Measurements from ENCODE around the gene RYR3. TPM values are rescaled to one million over a fixed set of nuclear protein-coding genes. Genes with fewer than 3 reads are reported as not detected.

Gene RYR3
- total and polyA plus RNA-seq, 2 donors (not counting 1 experiment from before 2014, with no cell fraction given): 0.17 TPM; not detected in 1

DNA sequence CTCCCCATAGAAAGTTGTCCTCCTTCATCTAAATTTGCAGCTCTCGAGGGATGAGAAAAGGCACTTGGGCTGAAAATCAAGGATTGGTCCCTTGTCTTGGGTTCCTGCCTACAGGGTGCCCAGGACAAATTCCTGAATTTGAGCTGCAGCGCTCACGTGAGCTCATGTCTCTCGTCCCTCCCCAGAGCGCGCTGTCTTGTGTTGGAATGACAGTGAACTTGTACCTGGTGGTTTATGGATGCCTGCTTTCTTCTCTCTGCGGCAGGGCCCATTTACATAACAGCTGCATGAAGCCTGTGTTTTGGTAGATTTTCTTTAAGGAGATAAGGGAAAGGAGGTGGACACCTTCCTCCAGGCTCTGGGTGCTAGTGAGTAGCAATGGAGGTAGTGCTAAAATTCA lies 4.3 kb downstream of the RYR3 start:
- Histone ChIP-seq H3K79me2 (ENCODE audit: control insufficient read depth, insufficient read depth, low read length) (no peaks in the 10 kb centered on the region), H4K20me1 (ENCODE audit: control insufficient read depth, extremely low read depth, insufficient read depth, low read length) (no peaks in the 10 kb centered on the region), H3K4me1 (ENCODE audit: control insufficient read depth, extremely low read depth, insufficient read depth, low read length) (no peaks in the 10 kb centered on the region), H3K4me2 (ENCODE audit: extremely low read depth, insufficient read depth, low read length) (no peak overlapping the region), H3K9me3 (ENCODE audit: control insufficient read depth, insufficient read depth, low read depth, low read length) (no peaks in the 10 kb centered on the region), H3K4me3 (replicated peaks in 1 of 4; ENCODE audit: control extremely low read depth in 1 of 4, insufficient read depth in 1 of 4, low read depth in 3 of 4, low read length in 4 of 4) (no peak overlapping the region), H3K27ac (ENCODE audit: insufficient read depth, low read length) (no peak overlapping the region), H3K27me3 (ENCODE audit: control insufficient read depth, insufficient read depth, low read length) (peaks cover 14% of the 10 kb centered on the region), H2AFZ (ENCODE audit: low read length) (no peak overlapping the region), H3K36me3 (ENCODE audit: control insufficient read depth, insufficient read depth, low read length) (no peaks in the 10 kb centered on the region), H3K9ac (ENCODE audit: insufficient read depth, low read length) (no peak overlapping the region)
- no peak for DNase-seq (ENCODE audit: low read depth in 2 of 2)
- TF ChIP-seq, protein P1, sequence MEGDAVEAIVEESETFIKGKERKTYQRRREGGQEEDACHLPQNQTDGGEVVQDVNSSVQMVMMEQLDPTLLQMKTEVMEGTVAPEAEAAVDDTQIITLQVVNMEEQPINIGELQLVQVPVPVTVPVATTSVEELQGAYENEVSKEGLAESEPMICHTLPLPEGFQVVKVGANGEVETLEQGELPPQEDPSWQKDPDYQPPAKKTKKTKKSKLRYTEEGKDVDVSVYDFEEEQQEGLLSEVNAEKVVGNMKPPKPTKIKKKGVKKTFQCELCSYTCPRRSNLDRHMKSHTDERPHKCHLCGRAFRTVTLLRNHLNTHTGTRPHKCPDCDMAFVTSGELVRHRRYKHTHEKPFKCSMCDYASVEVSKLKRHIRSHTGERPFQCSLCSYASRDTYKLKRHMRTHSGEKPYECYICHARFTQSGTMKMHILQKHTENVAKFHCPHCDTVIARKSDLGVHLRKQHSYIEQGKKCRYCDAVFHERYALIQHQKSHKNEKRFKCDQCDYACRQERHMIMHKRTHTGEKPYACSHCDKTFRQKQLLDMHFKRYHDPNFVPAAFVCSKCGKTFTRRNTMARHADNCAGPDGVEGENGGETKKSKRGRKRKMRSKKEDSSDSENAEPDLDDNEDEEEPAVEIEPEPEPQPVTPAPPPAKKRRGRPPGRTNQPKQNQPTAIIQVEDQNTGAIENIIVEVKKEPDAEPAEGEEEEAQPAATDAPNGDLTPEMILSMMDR (conservative IDR thresholded peaks at IDR 0.05 in 1 of 2, IDR thresholded peaks at IDR 0.05 in 1 of 2; ENCODE audit: low read depth in 1 of 2, low read length in 2 of 2): no peak
- TF ChIP-seq EZH2 (IDR thresholded peaks at IDR 0.05; ENCODE audit: low read length, missing control alignments): no peak

DNA sequence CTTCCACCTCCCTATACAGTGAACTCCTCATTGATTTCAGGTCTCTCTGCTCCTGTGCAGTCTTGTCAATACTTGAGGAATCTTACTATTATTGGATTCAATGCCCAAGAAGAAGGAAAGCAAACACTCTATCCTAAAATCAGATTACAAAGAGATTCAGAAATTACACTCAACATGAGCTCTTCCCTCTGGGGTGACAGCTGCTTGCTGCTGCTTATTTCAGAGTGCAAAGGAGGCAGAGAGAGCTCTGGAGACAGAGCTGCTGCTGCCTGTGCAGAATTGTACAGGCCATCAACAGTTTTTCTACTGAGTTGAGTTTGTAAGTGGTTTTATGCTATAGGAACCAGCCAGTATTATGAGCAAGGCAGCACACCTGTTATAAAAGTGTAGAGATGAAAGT lies 7.1 kb downstream of the RYR3 start:
- Histone ChIP-seq H3K27me3 (ENCODE audit: control insufficient read depth, insufficient read depth, low read length) (no peaks in the 10 kb centered on the region), H3K79me2 (ENCODE audit: control insufficient read depth, insufficient read depth, low read length) (no peaks in the 10 kb centered on the region), H3K9me3 (ENCODE audit: control insufficient read depth, insufficient read depth, low read depth, low read length) (no peaks in the 10 kb centered on the region), H3K36me3 (ENCODE audit: control insufficient read depth, insufficient read depth, low read length) (no peaks in the 10 kb centered on the region), H3K4me3 (replicated peaks in 1 of 4; ENCODE audit: control extremely low read depth in 1 of 4, insufficient read depth in 1 of 4, low read depth in 3 of 4, low read length in 4 of 4) (no peak overlapping the region), H3K9ac (ENCODE audit: insufficient read depth, low read length) (no peak overlapping the region), H3K4me1 (ENCODE audit: control insufficient read depth, extremely low read depth, insufficient read depth, low read length) (no peaks in the 10 kb centered on the region), H3K27ac (ENCODE audit: insufficient read depth, low read length) (no peak overlapping the region), H3K4me2 (ENCODE audit: extremely low read depth, insufficient read depth, low read length) (no peak overlapping the region), H4K20me1 (ENCODE audit: control insufficient read depth, extremely low read depth, insufficient read depth, low read length) (no peaks in the 10 kb centered on the region), H2AFZ (ENCODE audit: low read length) (no peak overlapping the region)
- DNase-seq (ENCODE audit: low read depth in 2 of 2): no peak
- TF ChIP-seq, protein P1 (conservative IDR thresholded peaks at IDR 0.05 in 1 of 2, IDR thresholded peaks at IDR 0.05 in 1 of 2; ENCODE audit: low read depth in 1 of 2, low read length in 2 of 2): no peak

DNA sequence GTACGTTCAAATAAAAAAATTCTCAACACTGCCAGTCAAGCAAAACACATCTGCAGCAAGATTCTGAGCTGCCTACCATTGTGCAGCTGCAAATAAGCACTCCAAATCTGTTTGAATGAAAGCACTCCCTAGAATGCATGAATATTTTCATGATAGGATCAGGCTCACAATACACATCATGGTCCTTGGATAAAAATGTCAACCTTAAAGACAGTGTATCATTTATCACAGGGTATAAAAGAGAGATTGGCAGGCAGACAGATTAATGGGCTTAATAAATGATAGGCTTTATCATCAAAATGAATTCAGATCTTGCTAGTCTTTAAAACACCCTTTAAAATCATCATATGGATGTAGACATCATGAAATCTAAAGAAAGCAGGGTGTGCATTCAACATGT lies 9.2 kb downstream of the RYR3 start:
- no peak overlapping the region for H3K9ac ChIP-seq (ENCODE audit: insufficient read depth, low read length)
- H3K4me1 ChIP-seq (ENCODE audit: control insufficient read depth, extremely low read depth, insufficient read depth, low read length): no peaks in the 10 kb centered on the region
- no peak overlapping the region for H2AFZ ChIP-seq (ENCODE audit: low read length)
- no peaks in the 10 kb centered on the region for H3K27me3 ChIP-seq (ENCODE audit: control insufficient read depth, insufficient read depth, low read length)
- no peak overlapping the region for H3K4me2 ChIP-seq (ENCODE audit: extremely low read depth, insufficient read depth, low read length)
- H4K20me1 ChIP-seq (ENCODE audit: control insufficient read depth, extremely low read depth, insufficient read depth, low read length): no peaks in the 10 kb centered on the region
- no peaks in the 10 kb centered on the region for H3K79me2 ChIP-seq (ENCODE audit: control insufficient read depth, insufficient read depth, low read length)
- no peak overlapping the region for H3K4me3 ChIP-seq (replicated peaks in 1 of 4; ENCODE audit: control extremely low read depth in 1 of 4, insufficient read depth in 1 of 4, low read depth in 3 of 4, low read length in 4 of 4)
- H3K9me3 ChIP-seq (ENCODE audit: control insufficient read depth, insufficient read depth, low read depth, low read length): no peaks in the 10 kb centered on the region
- no peak overlapping the region for H3K27ac ChIP-seq (ENCODE audit: insufficient read depth, low read length)
- TF ChIP-seq, protein P1 (conservative IDR thresholded peaks at IDR 0.05 in 1 of 2, IDR thresholded peaks at IDR 0.05 in 1 of 2; ENCODE audit: low read depth in 1 of 2, low read length in 2 of 2): no peak
- no peak for TF ChIP-seq EZH2 (IDR thresholded peaks at IDR 0.05; ENCODE audit: low read length, missing control alignments)
- H3K36me3 ChIP-seq (ENCODE audit: control insufficient read depth, insufficient read depth, low read length): no peaks in the 10 kb centered on the region
- DNase-seq (ENCODE audit: low read depth in 2 of 2): no peak
